Measurements from ENCODE around the gene TMEM63A. TPM values are rescaled to one million over a fixed set of nuclear protein-coding genes. Genes with fewer than 3 reads are reported as not detected.
A peak's percentile ranks its signal among the peaks of the same experiment; 100 is the strongest.
"Not testable (repeated sequence)": the region's sequence is repeated elsewhere in the genome, so short reads cannot be mapped to it uniquely, and the experiment has no call there.

The TMEM63A gene
- total and polyA plus RNA-seq, 7 experiments from 2014 or later: 55.0 to 611 (median 314) TPM

- no peak overlapping the region for H3K4me3 ChIP-seq (ENCODE audit: low read length)
- ATAC-seq: no peak
- no peak for DNase-seq
- intact Hi-C loops (cut with micrococcal nuclease): no loop called here
- ChIA-PET POLR2A (interaction anchor here (4.4 kb wide), 1 partner anchor 30 kb away, joined by 30 read pairs; the partner anchor contains the start of gene SRP9), CTCF (no interaction called here)
- H3K4me1 Mint-ChIP-seq: peaks cover 0 to 19% (median 8%) of the 10 kb centered on the region in 7 donors
- no peak overlapping the region for H3K27ac Mint-ChIP-seq
- H3K36me3 Mint-ChIP-seq: peaks cover 0 to 4% (median 0%) of the 10 kb centered on the region in 5 donors
- H3K27me3 ChIP-seq (ENCODE audit: control insufficient read depth in 2 of 2, insufficient read depth in 2 of 2, low read length in 2 of 2): no peaks in the 10 kb centered on the region
- no peaks in the 10 kb centered on the region for H3K4me1 ChIP-seq (ENCODE audit: control insufficient read depth in 2 of 2, insufficient read depth in 2 of 2, low read length in 2 of 2)
- H3K9me3 ChIP-seq (ENCODE audit: control insufficient read depth in 2 of 3, low read length in 3 of 3): no peaks in the 10 kb centered on the region
- H3K9me3 Mint-ChIP-seq: no peaks in the 10 kb centered on the region
- H3K4me3 Mint-ChIP-seq: peak overlapping the region in 6 of 10 donors; percentile 1 to 86 (median 40)
- no peaks in the 10 kb centered on the region for H3K36me3 ChIP-seq (ENCODE audit: control insufficient read depth in 2 of 3, insufficient read depth in 3 of 3, low read length in 3 of 3)
- H3K27me3 Mint-ChIP-seq: peaks cover 0 to 23% (median 0%) of the 10 kb centered on the region in 5 donors
- H3K27ac ChIP-seq (ENCODE audit: low read depth, low read length): no peak overlapping the region
These were observed 74.0 kb downstream of the TMEM63A start for GRCh38 chr1:225808136-225808535.

DNA sequence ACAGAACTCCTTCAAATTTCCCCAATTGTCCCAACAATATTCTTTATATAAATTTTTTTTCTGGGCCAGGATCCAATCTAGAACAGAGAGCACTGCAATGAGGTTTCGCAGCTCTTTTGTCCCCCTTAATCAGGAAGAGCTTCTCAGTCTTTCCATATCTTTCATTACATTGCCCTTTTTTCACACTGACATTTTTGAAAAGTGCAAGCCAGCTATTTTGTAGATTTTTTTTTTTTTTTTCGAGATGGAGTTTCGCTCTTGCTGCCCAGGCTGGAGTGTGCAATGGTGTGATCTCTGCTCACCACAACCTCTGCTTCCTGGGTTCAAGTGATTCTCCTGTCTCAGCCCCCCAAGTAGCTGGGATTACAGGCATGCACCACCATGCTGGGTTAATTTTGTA lies 75.4 kb downstream of the TMEM63A start:
- H3K27me3 ChIP-seq (ENCODE audit: control insufficient read depth in 2 of 2, insufficient read depth in 2 of 2, low read length in 2 of 2); H3K4me1 ChIP-seq (ENCODE audit: control insufficient read depth in 2 of 2, insufficient read depth in 2 of 2, low read length in 2 of 2); H3K9me3 ChIP-seq (ENCODE audit: control insufficient read depth in 2 of 3, low read length in 3 of 3); H3K27ac ChIP-seq (ENCODE audit: low read depth, low read length); H3K4me3 Mint-ChIP-seq; CTCF ChIA-PET; H3K9me3 Mint-ChIP-seq; H3K4me3 ChIP-seq (ENCODE audit: low read length); ATAC-seq; H3K36me3 ChIP-seq (ENCODE audit: control insufficient read depth in 2 of 3, insufficient read depth in 3 of 3, low read length in 3 of 3); intact Hi-C loops (cut with micrococcal nuclease); H3K27ac Mint-ChIP-seq; H3K36me3 Mint-ChIP-seq; DNase-seq: not testable (repeated sequence)
- Mint-ChIP-seq H3K27me3 (peaks cover 0 to 21% (median 0%) of the 10 kb centered on the region in 5 donors), H3K4me1 (peaks cover 0 to 22% (median 8%) of the 10 kb centered on the region in 7 donors)
- POLR2A ChIA-PET: interaction anchor here (0.7 kb wide), 1 partner anchor 200 kb away, joined by 3 read pairs; no protein-coding TSS in a partner anchor

DNA sequence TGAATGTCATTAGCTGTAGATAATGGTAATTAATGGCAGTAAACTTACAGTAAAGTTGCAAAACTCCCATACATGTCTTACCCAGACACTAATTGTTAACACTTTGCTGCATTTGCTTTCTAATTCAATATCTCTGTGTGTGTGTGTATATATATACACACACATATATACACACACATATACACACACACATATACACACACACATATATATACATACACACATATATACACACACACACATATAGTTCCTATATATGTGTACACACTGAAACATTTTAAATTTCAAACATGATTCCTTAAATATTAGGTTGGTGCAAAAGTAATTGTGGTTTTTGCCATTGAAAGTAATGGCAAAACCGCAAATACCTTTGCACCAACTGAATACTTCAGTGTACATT lies 75.9 kb downstream of the TMEM63A start:
- CTCF ChIA-PET: no interaction called here
- Histone ChIP-seq H3K4me3 (ENCODE audit: low read length) (no peak overlapping the region), H3K27ac (ENCODE audit: low read depth, low read length) (no peak overlapping the region), H3K27me3 (ENCODE audit: control insufficient read depth in 2 of 2, insufficient read depth in 2 of 2, low read length in 2 of 2) (no peaks in the 10 kb centered on the region), H3K9me3 (ENCODE audit: control insufficient read depth in 2 of 3, low read length in 3 of 3) (no peaks in the 10 kb centered on the region), H3K4me1 (ENCODE audit: control insufficient read depth in 2 of 2, insufficient read depth in 2 of 2, low read length in 2 of 2) (no peaks in the 10 kb centered on the region), H3K36me3 (ENCODE audit: control insufficient read depth in 2 of 3, insufficient read depth in 3 of 3, low read length in 3 of 3) (no peaks in the 10 kb centered on the region)
- Mint-ChIP-seq H3K4me3 (no peak overlapping the region), H3K27me3 (peaks cover 0 to 16% (median 0%) of the 10 kb centered on the region in 5 donors), H3K4me1 (peaks cover 0 to 22% (median 8%) of the 10 kb centered on the region in 7 donors), H3K27ac (no peak overlapping the region), H3K9me3 (no peaks in the 10 kb centered on the region), H3K36me3 (peaks cover 0 to 4% (median 0%) of the 10 kb centered on the region in 5 donors)
- POLR2A ChIA-PET: no interaction called here
- DNase-seq: no peak
- ATAC-seq: no peak
- intact Hi-C loops (cut with micrococcal nuclease): no loop called here

DNA sequence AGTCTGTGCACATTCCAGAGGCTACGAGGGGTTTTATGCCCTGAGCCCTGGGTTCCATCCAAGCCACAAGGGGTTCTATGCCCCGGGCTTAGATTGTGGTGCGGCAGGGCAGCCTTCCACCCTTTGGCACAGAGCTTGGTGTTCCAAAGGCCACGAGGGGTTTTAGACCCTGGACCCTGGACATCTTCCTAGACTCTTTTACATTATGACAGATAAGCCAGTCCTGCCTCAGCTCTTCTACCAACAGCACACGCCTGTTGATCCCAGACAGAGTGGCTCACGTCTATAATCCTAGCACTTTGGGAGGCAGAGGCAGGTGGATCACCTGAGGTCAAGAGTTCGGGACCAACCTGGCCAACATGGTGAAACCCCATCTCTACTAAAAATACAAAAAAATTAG lies 81.0 kb downstream of the TMEM63A start:
- H3K36me3 ChIP-seq (ENCODE audit: control insufficient read depth in 2 of 3, insufficient read depth in 3 of 3, low read length in 3 of 3); H3K9me3 ChIP-seq (ENCODE audit: control insufficient read depth in 2 of 3, low read length in 3 of 3); POLR2A ChIA-PET; DNase-seq; H3K4me1 Mint-ChIP-seq; H3K27me3 Mint-ChIP-seq; H3K9me3 Mint-ChIP-seq; H3K4me3 Mint-ChIP-seq; CTCF ChIA-PET; H3K27ac ChIP-seq (ENCODE audit: low read depth, low read length); H3K4me3 ChIP-seq (ENCODE audit: low read length); H3K4me1 ChIP-seq (ENCODE audit: control insufficient read depth in 2 of 2, insufficient read depth in 2 of 2, low read length in 2 of 2); H3K27me3 ChIP-seq (ENCODE audit: control insufficient read depth in 2 of 2, insufficient read depth in 2 of 2, low read length in 2 of 2); intact Hi-C loops (cut with micrococcal nuclease); ATAC-seq: not testable (repeated sequence)
- H3K36me3 Mint-ChIP-seq: peaks cover 0 to 17% (median 2%) of the 10 kb centered on the region in 5 donors
- peak overlapping the region in 1 of 9 donors; percentile 18 for H3K27ac Mint-ChIP-seq

DNA sequence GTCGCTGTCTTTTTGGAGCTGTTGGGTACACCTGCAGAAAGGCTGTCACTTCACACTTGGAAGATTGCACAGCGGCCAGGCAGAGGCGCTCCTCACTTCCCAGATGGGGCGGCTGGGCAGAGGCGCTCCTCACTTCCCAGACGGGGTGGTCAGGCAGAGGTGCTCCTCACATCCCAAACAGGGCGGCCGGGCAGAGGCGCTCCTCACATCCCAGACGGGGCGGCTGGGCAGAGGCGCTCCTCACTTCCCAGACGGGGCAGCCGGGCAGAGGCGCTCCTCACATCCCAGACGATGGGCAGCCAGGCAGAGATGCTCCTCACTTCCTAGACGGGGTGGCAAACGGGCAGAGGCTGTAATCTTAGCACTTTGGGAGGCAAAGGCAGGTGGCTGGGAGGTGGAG lies 86.1 kb downstream of the TMEM63A start:
- ATAC-seq; H3K4me1 ChIP-seq (ENCODE audit: control insufficient read depth in 2 of 2, insufficient read depth in 2 of 2, low read length in 2 of 2); H3K4me3 ChIP-seq (ENCODE audit: low read length); H3K27ac ChIP-seq (ENCODE audit: low read depth, low read length); H3K27me3 ChIP-seq (ENCODE audit: control insufficient read depth in 2 of 2, insufficient read depth in 2 of 2, low read length in 2 of 2); DNase-seq; POLR2A ChIA-PET; H3K4me3 Mint-ChIP-seq; H3K27me3 Mint-ChIP-seq; H3K36me3 ChIP-seq (ENCODE audit: control insufficient read depth in 2 of 3, insufficient read depth in 3 of 3, low read length in 3 of 3); CTCF ChIA-PET; H3K9me3 ChIP-seq (ENCODE audit: control insufficient read depth in 2 of 3, low read length in 3 of 3); intact Hi-C loops (cut with micrococcal nuclease): not testable (repeated sequence)
- peak overlapping the region in 1 of 9 donors; percentile 62 for H3K27ac Mint-ChIP-seq
- peaks cover 0 to 16% (median 1%) of the 10 kb centered on the region in 11 donors for H3K9me3 Mint-ChIP-seq
- H3K4me1 Mint-ChIP-seq: peaks cover 0 to 10% (median 0%) of the 10 kb centered on the region in 7 donors
- peaks cover 3 to 55% (median 33%) of the 10 kb centered on the region in 5 donors for H3K36me3 Mint-ChIP-seq

Small RNAs within 50 kb of the gene (microRNA-seq; reads per million reads assigned to microRNA genes)
- 2.1 reads per million for gene MIR6741 (ENCODE audit: borderline microRNAs expressed)

Other genes starting within 250 kb of the TMEM63A start
- under 1 TPM in 3 of 5 experiments, not detected in 2; 0.08 to 0.42 (median 0.16) TPM for gene ENAH, start 229.3 kb downstream of the TMEM63A start, total RNA-seq
- gene ENAH, start 229.3 kb downstream of the TMEM63A start, polyA plus RNA-seq: not detected
- gene SRP9, start 104.6 kb downstream of the TMEM63A start, total RNA-seq: 100 to 1,000 TPM in 3 of 5 experiments, 10 to 100 TPM in 2; 76.1 to 193 (median 145) TPM
- gene SRP9, start 104.6 kb downstream of the TMEM63A start, polyA plus RNA-seq: 100 to 1,000 TPM; 179 to 349 TPM
- 1 to 10 TPM; 1.5 to 3.2 (median 2.0) TPM for gene EPHX1, start 72.3 kb downstream of the TMEM63A start, total RNA-seq
- gene EPHX1, start 72.3 kb downstream of the TMEM63A start, polyA plus RNA-seq: under 1 TPM; 0.66 to 0.83 TPM
- gene LEFTY1, start 6.8 kb upstream of the TMEM63A start, total RNA-seq: under 1 TPM in 2 of 5 experiments, not detected in 3; 0.84 to 0.85 TPM
- gene LEFTY1, start 6.8 kb upstream of the TMEM63A start, polyA plus RNA-seq: not detected
- 100 to 1,000 TPM in 3 of 5 experiments, 10 to 100 TPM in 2; 46.4 to 137 (median 109) TPM for gene PYCR2, start 41.9 kb upstream of the TMEM63A start, total RNA-seq
- 100 to 1,000 TPM; 112 to 148 TPM for gene PYCR2, start 41.9 kb upstream of the TMEM63A start, polyA plus RNA-seq
- gene LEFTY2, start 58.8 kb upstream of the TMEM63A start, total RNA-seq: not detected
- under 1 TPM in 1 of 2 donors, not detected in 1; 0.45 TPM for gene LEFTY2, start 58.8 kb upstream of the TMEM63A start, polyA plus RNA-seq
- gene SDE2, start 117.0 kb upstream of the TMEM63A start, total RNA-seq: 10 to 100 TPM; 20.4 to 36.3 (median 20.8) TPM
- 1 to 10 TPM; 9.3 TPM for gene SDE2, start 117.0 kb upstream of the TMEM63A start, polyA plus RNA-seq
- gene H3-3A, start 180.3 kb upstream of the TMEM63A start, total RNA-seq: 100 to 1,000 TPM; 388 to 561 (median 412) TPM
- gene H3-3A, start 180.3 kb upstream of the TMEM63A start, polyA plus RNA-seq: 100 to 1,000 TPM; 677 to 832 TPM